ENCODE results near the gene AMBRA1.
"Not testable (repeated sequence)": the region's sequence is repeated elsewhere in the genome, so short reads cannot be mapped to it uniquely, and the experiment has no call there.

GRCh38 chr11:46583513-46583912 is 10.3 kb downstream of the AMBRA1 start:
- not testable (repeated sequence) for TF ChIP-seq CTCF, POLR2A, POLR2AphosphoS5, EP300 (IDR thresholded peaks at IDR 0.05)
